ENCODE measurements around the gene C6orf136.
A peak's percentile ranks its signal among the peaks of the same experiment; 100 is the strongest.

The C6orf136 gene

GRCh38 chr6:30611150-30611855 lies 35.6 kb upstream of the C6orf136 start:
- Histone ChIP-seq H3K9ac (ENCODE audit: low read depth, low read length) (no peak overlapping the region), H3K9me3 (ENCODE audit: control insufficient read depth, insufficient read depth, low read length) (no peaks in the 10 kb centered on the region), H3K36me3 (ENCODE audit: control insufficient read depth, insufficient read depth, low read length) (peaks cover 73% of the 10 kb centered on the region), H3K4me1 (ENCODE audit: control insufficient read depth, insufficient read depth, low read length) (peaks cover 14% of the 10 kb centered on the region), H3K27ac (ENCODE audit: low read depth, low read length) (no peak overlapping the region), H3K4me3 (ENCODE audit: low read depth, low read length) (no peak overlapping the region), H3K27me3 (ENCODE audit: control insufficient read depth, insufficient read depth, low read length) (no peaks in the 10 kb centered on the region)

GRCh38 chr6:30611856-30612194 lies 35.1 kb upstream of the C6orf136 start:
- Histone ChIP-seq H3K36me3 (ENCODE audit: control insufficient read depth, insufficient read depth, low read length) (peaks cover 73% of the 10 kb centered on the region), H3K27me3 (ENCODE audit: control insufficient read depth, insufficient read depth, low read length) (no peaks in the 10 kb centered on the region), H3K27ac (ENCODE audit: low read depth, low read length) (no peak overlapping the region), H3K9ac (ENCODE audit: low read depth, low read length) (no peak overlapping the region), H3K4me3 (ENCODE audit: low read depth, low read length) (no peak overlapping the region), H3K4me1 (ENCODE audit: control insufficient read depth, insufficient read depth, low read length) (peaks cover 14% of the 10 kb centered on the region), H3K9me3 (ENCODE audit: control insufficient read depth, insufficient read depth, low read length) (no peaks in the 10 kb centered on the region)

GRCh38 chr6:30612213-30612612 lies 34.7 kb upstream of the C6orf136 start:
- H3K4me1 ChIP-seq (ENCODE audit: control insufficient read depth, insufficient read depth, low read length): peaks cover 14% of the 10 kb centered on the region
- no peak overlapping the region for H3K9ac ChIP-seq (ENCODE audit: low read depth, low read length)
- H3K27me3 ChIP-seq (ENCODE audit: control insufficient read depth, insufficient read depth, low read length): no peaks in the 10 kb centered on the region
- no peak overlapping the region for H3K27ac ChIP-seq (ENCODE audit: low read depth, low read length)
- H3K4me3 ChIP-seq (ENCODE audit: low read depth, low read length): no peak overlapping the region
- H3K36me3 ChIP-seq (ENCODE audit: control insufficient read depth, insufficient read depth, low read length): peaks cover 70% of the 10 kb centered on the region
- H3K9me3 ChIP-seq (ENCODE audit: control insufficient read depth, insufficient read depth, low read length): no peaks in the 10 kb centered on the region

- no peak overlapping the region for H3K9ac ChIP-seq (ENCODE audit: low read depth, low read length)
- H3K36me3 ChIP-seq (ENCODE audit: control insufficient read depth, insufficient read depth, low read length): peaks cover 64% of the 10 kb centered on the region
- no peaks in the 10 kb centered on the region for H3K27me3 ChIP-seq (ENCODE audit: control insufficient read depth, insufficient read depth, low read length)
- H3K4me3 ChIP-seq (ENCODE audit: low read depth, low read length): no peak overlapping the region
- no peaks in the 10 kb centered on the region for H3K9me3 ChIP-seq (ENCODE audit: control insufficient read depth, insufficient read depth, low read length)
- H3K4me1 ChIP-seq (ENCODE audit: control insufficient read depth, insufficient read depth, low read length): peaks cover 14% of the 10 kb centered on the region
- H3K27ac ChIP-seq (ENCODE audit: low read depth, low read length): peak overlapping the region; percentile 63
Measured at GRCh38 chr6:30612687-30613248, 34.2 kb upstream of the C6orf136 start.

GRCh38 chr6:30613251-30614043 lies 33.5 kb upstream of the C6orf136 start:
- Histone ChIP-seq H3K9me3 (ENCODE audit: control insufficient read depth, insufficient read depth, low read length) (no peaks in the 10 kb centered on the region), H3K27me3 (ENCODE audit: control insufficient read depth, insufficient read depth, low read length) (no peaks in the 10 kb centered on the region), H3K4me1 (ENCODE audit: control insufficient read depth, insufficient read depth, low read length) (peaks cover 14% of the 10 kb centered on the region), H3K27ac (ENCODE audit: low read depth, low read length) (peak overlapping the region; percentile 95), H3K4me3 (ENCODE audit: low read depth, low read length) (no peak overlapping the region), H3K36me3 (ENCODE audit: control insufficient read depth, insufficient read depth, low read length) (peaks cover 57% of the 10 kb centered on the region), H3K9ac (ENCODE audit: low read depth, low read length) (no peak overlapping the region)

DNA sequence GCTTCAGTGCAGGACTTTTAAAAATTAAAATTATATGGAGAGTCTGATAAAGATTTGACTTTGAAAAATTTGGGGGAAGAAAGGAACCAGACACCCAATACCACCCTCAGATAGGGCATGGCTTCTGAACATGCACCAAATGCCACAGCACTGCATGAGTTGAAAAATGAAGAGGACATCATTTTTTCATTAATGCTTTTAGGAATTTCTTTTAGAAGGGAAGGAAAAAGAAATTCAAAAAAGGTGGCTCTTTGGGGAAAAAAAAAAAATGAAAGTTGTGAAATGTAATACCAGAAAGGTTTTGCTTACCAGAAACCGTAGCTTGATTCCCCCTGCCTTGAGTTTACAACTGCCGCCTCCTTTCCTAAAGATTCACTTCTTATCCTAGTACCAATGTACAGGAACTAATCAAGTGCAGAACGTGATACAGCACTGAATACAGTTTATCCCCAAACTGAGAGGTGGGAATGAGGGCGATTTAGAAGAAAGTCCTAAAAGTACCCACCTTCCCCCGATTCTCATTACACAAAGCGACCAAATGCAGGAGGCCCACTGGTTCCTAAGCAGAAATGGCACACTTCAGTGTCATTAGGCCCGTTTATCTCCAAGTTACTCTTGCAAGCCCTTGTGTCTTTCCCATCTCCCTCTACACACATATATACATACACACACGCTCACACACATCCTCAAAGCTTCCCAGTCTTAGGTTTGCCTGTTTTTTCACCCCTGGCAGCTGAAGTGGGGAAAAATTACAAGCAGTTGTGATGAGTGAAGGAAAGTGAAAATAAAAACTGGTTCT lies 32.7 kb upstream of the C6orf136 start:
- peak overlapping the region; percentile 89 for H3K4me3 ChIP-seq (ENCODE audit: low read depth, low read length)
- peak overlapping the region; percentile 67 for H3K9ac ChIP-seq (ENCODE audit: low read depth, low read length)

GRCh38 chr6:30614843-30615218 lies 32.1 kb upstream of the C6orf136 start:
- peaks cover 14% of the 10 kb centered on the region for H3K4me1 ChIP-seq (ENCODE audit: control insufficient read depth, insufficient read depth, low read length)

More for the DNA sequence above, 32.7 kb upstream of the C6orf136 start:
- Histone ChIP-seq H3K4me1 (ENCODE audit: control insufficient read depth, insufficient read depth, low read length) (peaks cover 14% of the 10 kb centered on the region), H3K27me3 (ENCODE audit: control insufficient read depth, insufficient read depth, low read length) (no peaks in the 10 kb centered on the region), H3K9me3 (ENCODE audit: control insufficient read depth, insufficient read depth, low read length) (no peaks in the 10 kb centered on the region), H3K36me3 (ENCODE audit: control insufficient read depth, insufficient read depth, low read length) (peaks cover 51% of the 10 kb centered on the region), H3K27ac (ENCODE audit: low read depth, low read length) (peak overlapping the region; percentile 95)

GRCh38 chr6:30615219-30615957 lies 31.5 kb upstream of the C6orf136 start:
- Histone ChIP-seq H3K27ac (ENCODE audit: low read depth, low read length) (peak overlapping the region; percentile 95), H3K27me3 (ENCODE audit: control insufficient read depth, insufficient read depth, low read length) (no peaks in the 10 kb centered on the region), H3K36me3 (ENCODE audit: control insufficient read depth, insufficient read depth, low read length) (peaks cover 48% of the 10 kb centered on the region)

More at GRCh38 chr6:30614843-30615218, 32.1 kb upstream of the C6orf136 start:
- Histone ChIP-seq H3K9me3 (ENCODE audit: control insufficient read depth, insufficient read depth, low read length) (no peaks in the 10 kb centered on the region), H3K36me3 (ENCODE audit: control insufficient read depth, insufficient read depth, low read length) (peaks cover 51% of the 10 kb centered on the region), H3K4me3 (ENCODE audit: low read depth, low read length) (peak overlapping the region; percentile 89), H3K27ac (ENCODE audit: low read depth, low read length) (peak overlapping the region; percentile 95), H3K9ac (ENCODE audit: low read depth, low read length) (peak overlapping the region; percentile 99), H3K27me3 (ENCODE audit: control insufficient read depth, insufficient read depth, low read length) (no peaks in the 10 kb centered on the region)

DNA sequence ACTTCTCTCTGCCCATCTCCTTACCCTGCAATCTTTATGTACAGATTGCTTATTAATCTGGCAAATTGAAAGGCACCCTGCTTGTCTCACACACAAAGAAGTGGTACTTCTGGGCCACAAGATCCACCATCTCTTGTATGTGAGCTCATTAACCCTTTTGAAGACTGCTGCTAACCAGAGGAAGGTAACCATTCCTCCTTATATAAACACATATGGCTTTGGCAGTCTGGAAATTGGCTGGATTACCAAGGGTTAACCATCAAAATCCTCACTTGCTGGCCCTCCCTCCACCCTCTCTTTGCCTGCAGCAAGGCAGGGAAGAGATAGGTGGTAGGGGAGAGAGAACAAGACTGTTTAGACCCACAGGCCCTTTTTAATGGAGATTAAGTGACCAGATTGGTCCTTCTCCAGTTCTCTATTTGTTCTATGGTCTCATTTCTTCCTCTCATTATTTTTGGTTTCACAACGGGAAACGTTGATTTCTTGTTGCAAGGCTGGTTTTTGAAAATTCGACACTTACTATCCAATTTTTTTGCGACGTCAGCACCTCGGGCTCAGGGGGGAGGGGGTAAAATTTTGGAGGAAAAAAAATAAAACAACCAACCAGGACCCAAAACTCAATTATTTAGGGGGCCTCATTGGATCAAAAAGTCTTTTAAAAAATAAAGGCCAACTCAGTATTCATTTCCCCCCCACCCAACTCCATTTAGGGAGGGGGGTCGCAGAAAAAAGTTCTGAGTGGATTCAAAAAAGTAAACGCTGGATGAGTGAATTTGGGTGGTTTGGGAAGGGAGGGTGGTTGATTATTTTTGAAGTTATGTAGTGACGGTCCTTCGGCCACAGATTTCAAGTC lies 30.7 kb upstream of the C6orf136 start:
- peaks cover 14% of the 10 kb centered on the region for H3K4me1 ChIP-seq (ENCODE audit: control insufficient read depth, insufficient read depth, low read length)
- H3K4me3 ChIP-seq (ENCODE audit: low read depth, low read length): peak overlapping the region; percentile 89
- H3K9me3 ChIP-seq (ENCODE audit: control insufficient read depth, insufficient read depth, low read length): no peaks in the 10 kb centered on the region
- H3K27ac ChIP-seq (ENCODE audit: low read depth, low read length): peak overlapping the region; percentile 95
- peaks cover 46% of the 10 kb centered on the region for H3K36me3 ChIP-seq (ENCODE audit: control insufficient read depth, insufficient read depth, low read length)
- H3K9ac ChIP-seq (ENCODE audit: low read depth, low read length): peak overlapping the region; percentile 99
- H3K27me3 ChIP-seq (ENCODE audit: control insufficient read depth, insufficient read depth, low read length): no peaks in the 10 kb centered on the region

More at GRCh38 chr6:30615219-30615957, 31.5 kb upstream of the C6orf136 start:
- Histone ChIP-seq H3K4me1 (ENCODE audit: control insufficient read depth, insufficient read depth, low read length) (peaks cover 14% of the 10 kb centered on the region), H3K9me3 (ENCODE audit: control insufficient read depth, insufficient read depth, low read length) (no peaks in the 10 kb centered on the region), H3K9ac (ENCODE audit: low read depth, low read length) (peak overlapping the region; percentile 99), H3K4me3 (ENCODE audit: low read depth, low read length) (peak overlapping the region; percentile 89)

All from HUES48 (cell line).